Natural killer cell (primary cell): ENCODE data around the gene DNAH1. TPM values are rescaled to one million over a fixed set of nuclear protein-coding genes. Genes with fewer than 3 reads are reported as not detected.

ENCODE experiments used
- ATAC-seq, 3 donors: fragments of 150-1000 bp in 2 of 3; fragments of 200-7000 bp in 1 of 3; cut with Tn5 transposase; 1 replicate in 1 of 3; 2 replicates in 2 of 3; pipeline ENCODE4 v1.10.0; 2021; ENCODE audit warnings: mild to moderate bottlenecking in 2 of 3, moderate library complexity in 2 of 3
- DNase-seq, 2 donors: peaks; one replicate each; pipeline versions ENCODE4 v3.0.0 to v3.0.0-alpha.2; 2013 to 2021; ENCODE audit warnings: mixed read lengths in 1 of 2
- H3K27ac ChIP-seq: one replicate; pipeline ENCODE4 v1.5.1; 2013; ENCODE audit warnings: mild to moderate bottlenecking, low read length
- H3K27me3 ChIP-seq: one replicate; pipeline ENCODE4 v1.6.1; 2013; ENCODE audit warnings: low read length; ENCODE audit not compliant: control insufficient read depth, insufficient read depth
- H3K36me3 ChIP-seq: one replicate; pipeline ENCODE4 v1.6.1; 2013; ENCODE audit warnings: low read length; ENCODE audit not compliant: control insufficient read depth, insufficient read depth
- H3K4me1 ChIP-seq: one replicate; pipeline ENCODE4 v1.6.1; 2013; ENCODE audit warnings: low read length; ENCODE audit not compliant: control insufficient read depth, insufficient read depth
- H3K4me3 ChIP-seq: one replicate; pipeline ENCODE4 v1.5.1; 2013; ENCODE audit warnings: low read length
- H3K9me3 ChIP-seq: one replicate; pipeline ENCODE4 v1.6.1; 2013; ENCODE audit warnings: low read length; ENCODE audit not compliant: control insufficient read depth, insufficient read depth
- H3K27ac Mint-ChIP-seq, 2 donors: one replicate each; pipeline ENCODE4 v1.8.0; 2022; ENCODE audit warnings: mild to moderate bottlenecking in 2 of 2, mixed read lengths in 2 of 2, moderate library complexity in 1 of 2
- H3K27me3 Mint-ChIP-seq, 2 donors: one replicate each; pipeline ENCODE4 v1.8.0; 2022; ENCODE audit warnings: low read depth in 2 of 2, mixed read lengths in 2 of 2
- H3K36me3 Mint-ChIP-seq: one replicate; pipeline ENCODE4 v1.8.0; 2022; ENCODE audit warnings: mixed read lengths
- H3K4me1 Mint-ChIP-seq, 2 donors: one replicate each; pipeline ENCODE4 v1.8.0; 2022; ENCODE audit warnings: mixed read lengths in 2 of 2
- H3K4me3 Mint-ChIP-seq: one replicate; pipeline ENCODE4 v1.8.0; 2022; ENCODE audit warnings: mild to moderate bottlenecking, moderate library complexity, mixed read lengths
- H3K9me3 Mint-ChIP-seq, 2 donors: one replicate each; pipeline ENCODE4 v1.8.0; 2022; ENCODE audit warnings: mixed read lengths in 2 of 2
- CTCF ChIP-seq: fragments of 200-600 bp; IDR thresholded peaks from one replicate; pipeline ENCODE4 v1.8.0; 2022; ENCODE audit warnings: antibody characterized with exemption
- WGBS: methylation state at CpG from one replicate; pipeline ENCODE4 v1.1.7; 2013; ENCODE audit warnings: missing lambda C conversion rate; ENCODE audit not compliant: insufficient coverage; 5-methylcytosine and 5-hydroxymethylcytosine counted together
- intact Hi-C: fragments of 100-400 bp; cut with micrococcal nuclease; formaldehyde crosslinking; loops from one replicate; pipeline ENCODE4 v1.14.2; 2022
- total RNA-seq, 4 donors: library from RNA; stranded (reverse); fragments of 120-200 nt in 1 of 4; gene quantifications; one replicate each; pipeline versions ENCODE4 v1.2.3 to v1.2.4, GENCODE V29; 2013 to 2022

DNAH1 gene
- total RNA-seq, 3 donors from 2014 or later (not counting 1 experiment from before 2014, with no cell fraction given), result 72.3 to 81.7 (median 74.2) TPM

DNA sequence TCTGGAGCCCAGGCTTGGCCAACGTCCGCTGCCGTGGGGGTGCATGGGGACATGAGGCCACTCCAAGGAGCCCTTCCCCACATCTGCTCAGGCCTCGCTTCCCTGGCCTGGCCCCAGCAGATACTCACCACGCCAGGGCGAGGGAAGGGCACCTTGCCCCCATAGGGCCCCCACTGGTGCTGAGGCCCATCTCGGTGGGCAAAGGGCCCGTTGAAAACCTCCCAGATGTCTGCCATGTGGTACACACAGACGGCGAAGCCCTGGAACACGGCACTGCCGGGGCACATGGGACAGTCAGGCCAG, 124.1 kb downstream of the DNAH1 start:
- 95% methylated on average over 12 of the region's 12 CpGs for WGBS
- H3K9me3 Mint-ChIP-seq, result no peaks in the 10 kb centered on the region
- ATAC-seq (no peak), DNase-seq (no peak)
- Histone ChIP-seq H3K36me3 (no peaks in the 10 kb centered on the region), H3K4me3 (no peak overlapping the region), H3K27me3 (no peaks in the 10 kb centered on the region), H3K4me1 (peaks cover 6% of the 10 kb centered on the region), H3K27ac (no peak overlapping the region), H3K9me3 (no peaks in the 10 kb centered on the region)
- H3K27ac Mint-ChIP-seq, result no peak overlapping the region
- no peak overlapping the region for H3K4me3 Mint-ChIP-seq
- H3K4me1 Mint-ChIP-seq, result no peaks in the 10 kb centered on the region
- no peaks in the 10 kb centered on the region for H3K36me3 Mint-ChIP-seq
- TF ChIP-seq CTCF, result no peak
- H3K27me3 Mint-ChIP-seq, result no peaks in the 10 kb centered on the region
- intact Hi-C loops, result no loop called here

GRCh38 chr3:52440671-52441070, 124.6 kb downstream of the DNAH1 start:
- Histone ChIP-seq H3K4me1 (peaks cover 7% of the 10 kb centered on the region), H3K4me3 (no peak overlapping the region), H3K27me3 (no peaks in the 10 kb centered on the region), H3K9me3 (no peaks in the 10 kb centered on the region), H3K27ac (no peak overlapping the region), H3K36me3 (no peaks in the 10 kb centered on the region)
- no peaks in the 10 kb centered on the region for H3K9me3 Mint-ChIP-seq
- intact Hi-C loops, result no loop called here
- TF ChIP-seq CTCF, result no peak
- no peaks in the 10 kb centered on the region for H3K4me1 Mint-ChIP-seq
- DNase-seq (no peak), ATAC-seq (no peak)
- H3K4me3 Mint-ChIP-seq, result no peak overlapping the region
- no peaks in the 10 kb centered on the region for H3K36me3 Mint-ChIP-seq
- no peaks in the 10 kb centered on the region for H3K27me3 Mint-ChIP-seq
- 94% methylated on average over 14 of the region's 14 CpGs for WGBS
- H3K27ac Mint-ChIP-seq, result no peak overlapping the region

- no peak overlapping the region for H3K4me3 Mint-ChIP-seq
- H3K4me1 ChIP-seq, result peaks cover 7% of the 10 kb centered on the region
- no peak overlapping the region for H3K27ac Mint-ChIP-seq
- no peaks in the 10 kb centered on the region for H3K36me3 ChIP-seq
- no peaks in the 10 kb centered on the region for H3K9me3 ChIP-seq
- DNase-seq, result no peak
- no peaks in the 10 kb centered on the region for H3K4me1 Mint-ChIP-seq
- H3K36me3 Mint-ChIP-seq, result no peaks in the 10 kb centered on the region
- intact Hi-C loops, result no loop called here
- TF ChIP-seq CTCF, result no peak
- no peak for ATAC-seq
- no peaks in the 10 kb centered on the region for H3K27me3 Mint-ChIP-seq
- no peaks in the 10 kb centered on the region for H3K9me3 Mint-ChIP-seq
- H3K4me3 ChIP-seq, result no peak overlapping the region
- H3K27me3 ChIP-seq, result no peaks in the 10 kb centered on the region
- no peak overlapping the region for H3K27ac ChIP-seq
- 93% methylated on average over 22 of the region's 23 CpGs for WGBS
These were observed 125.1 kb downstream of the DNAH1 start for GRCh38 chr3:52441091-52441771.

DNA sequence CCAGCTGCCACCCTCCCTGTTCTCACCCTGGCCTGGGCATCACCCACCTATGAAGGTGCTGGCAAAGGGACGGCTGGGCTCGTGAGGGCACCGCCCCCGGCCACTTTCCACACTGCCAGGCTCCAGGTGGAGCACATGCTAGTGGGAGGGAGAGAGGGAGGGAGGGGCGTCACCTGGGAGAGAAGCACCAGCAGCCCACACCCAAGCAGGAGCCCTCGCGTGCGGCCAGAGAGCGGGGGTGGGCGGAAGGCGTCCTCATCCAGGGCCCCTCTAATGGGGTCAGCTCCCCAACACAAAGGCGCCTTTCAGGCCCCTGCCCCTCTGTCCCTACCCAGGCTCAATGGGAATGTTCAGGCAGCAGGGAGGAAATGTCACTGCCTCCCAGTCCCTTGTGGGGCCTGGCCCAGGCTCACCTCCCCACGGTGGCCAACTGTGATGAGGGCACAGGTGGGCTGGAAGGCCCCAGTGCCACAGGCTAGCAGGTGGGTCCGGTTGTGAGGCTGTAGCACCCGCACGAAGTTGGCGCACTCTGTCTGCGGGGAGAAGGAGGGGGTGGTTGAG, 125.7 kb downstream of the DNAH1 start:
- WGBS, result 94% methylated on average over 17 of the region's 18 CpGs
- Histone ChIP-seq H3K27me3 (no peaks in the 10 kb centered on the region), H3K9me3 (no peaks in the 10 kb centered on the region), H3K4me3 (no peak overlapping the region), H3K4me1 (peaks cover 9% of the 10 kb centered on the region), H3K36me3 (no peaks in the 10 kb centered on the region), H3K27ac (no peak overlapping the region)
- Mint-ChIP-seq H3K4me1 (peaks cover 2% of the 10 kb centered on the region in 2 donors), H3K27ac (no peak overlapping the region), H3K36me3 (no peaks in the 10 kb centered on the region), H3K4me3 (no peak overlapping the region), H3K27me3 (no peaks in the 10 kb centered on the region), H3K9me3 (no peaks in the 10 kb centered on the region)
- TF ChIP-seq CTCF, result no peak
- intact Hi-C loops, result no loop called here
- no peak for DNase-seq
- no peak for ATAC-seq
